Activated T-cell treated with anti-CD3 and anti-CD28 coated beads, Interleukin-2, amount 50 U/mL, for 4 hours (primary cell): ENCODE data around the gene PES1. TPM values are rescaled to one million over a fixed set of nuclear protein-coding genes. Genes with fewer than 3 reads are reported as not detected.
"Not testable (repeated sequence)": the region's sequence is repeated elsewhere in the genome, so short reads cannot be mapped to it uniquely, and the experiment has no call there.

Source experiments
- ATAC-seq, 2 donors: fragments of 200-7000 bp; cut with Tn5 transposase; one replicate each; pipeline ENCODE4 v1.10.0; 2021
- DNase-seq: peaks from one replicate; pipeline ENCODE4 v3.0.0-alpha.2; 2020
- H3K27me3 Mint-ChIP-seq: one replicate; pipeline ENCODE4 v1.8.0; 2021; ENCODE audit warnings: low read depth, mixed read lengths
- H3K36me3 Mint-ChIP-seq: one replicate; pipeline ENCODE4 v1.8.0; 2022; ENCODE audit warnings: mixed read lengths; ENCODE audit not compliant: insufficient read depth
- H3K4me1 Mint-ChIP-seq: one replicate; pipeline ENCODE4 v1.8.0; 2021; ENCODE audit warnings: low read depth, mixed read lengths
- H3K4me3 Mint-ChIP-seq: one replicate; pipeline ENCODE4 v1.8.0; 2021; ENCODE audit warnings: mild to moderate bottlenecking, moderate library complexity, mixed read lengths
- H3K9me3 Mint-ChIP-seq: one replicate; pipeline ENCODE4 v1.8.0; 2021; ENCODE audit warnings: mixed read lengths
- total RNA-seq, 3 donors: library from RNA; stranded (reverse); gene quantifications; one replicate each; pipeline ENCODE4 v1.2.1, GENCODE V29; 2021

PES1 gene
- total RNA-seq, 3 donors from 2014 or later, result 312 to 373 (median 336) TPM

- peak; percentile 54 to 63 for ATAC-seq
- H3K4me3 Mint-ChIP-seq, DNase-seq, H3K4me1 Mint-ChIP-seq, H3K36me3 Mint-ChIP-seq, H3K27me3 Mint-ChIP-seq, H3K9me3 Mint-ChIP-seq: not testable (repeated sequence)
These were observed 31.0 kb downstream of the PES1 start for GRCh38 chr22:30560643-30561202.

- no peak for DNase-seq
- no peak for ATAC-seq
- H3K4me1 Mint-ChIP-seq, result no peaks in the 10 kb centered on the region
- no peak overlapping the region for H3K4me3 Mint-ChIP-seq
- H3K36me3 Mint-ChIP-seq, result peaks cover 4% of the 10 kb centered on the region
- H3K27me3 Mint-ChIP-seq, result peaks cover 4% of the 10 kb centered on the region
- no peaks in the 10 kb centered on the region for H3K9me3 Mint-ChIP-seq
These were observed 31.8 kb downstream of the PES1 start for GRCh38 chr22:30559889-30560288.

GRCh38 chr22:30557243-30557642, 34.5 kb downstream of the PES1 start:
- H3K36me3 Mint-ChIP-seq, result peaks cover 4% of the 10 kb centered on the region
- no peaks in the 10 kb centered on the region for H3K4me1 Mint-ChIP-seq
- H3K4me3 Mint-ChIP-seq, result no peak overlapping the region
- no peaks in the 10 kb centered on the region for H3K9me3 Mint-ChIP-seq
- DNase-seq (no peak), ATAC-seq (no peak)
- peaks cover 2% of the 10 kb centered on the region for H3K27me3 Mint-ChIP-seq

DNA sequence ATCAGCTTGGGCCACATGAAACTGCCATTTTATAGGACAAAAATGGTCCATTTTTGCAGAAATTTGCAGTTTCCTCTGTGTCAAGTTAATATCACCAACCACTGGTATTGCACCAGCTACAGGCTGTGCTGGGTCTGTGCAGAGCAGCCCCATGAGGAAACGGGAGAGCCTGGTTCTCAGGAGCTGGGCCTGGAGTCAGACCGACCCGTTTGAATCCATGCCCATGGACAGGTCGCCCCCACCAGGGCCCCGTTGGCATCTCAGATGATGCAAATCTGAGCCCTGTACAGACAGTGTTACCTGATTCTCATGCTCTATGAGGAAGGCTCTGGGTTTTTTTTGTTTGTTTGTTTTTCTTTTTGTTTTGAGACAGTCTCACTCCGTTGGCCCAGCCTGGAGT, 35.3 kb downstream of the PES1 start:
- Mint-ChIP-seq H3K4me3 (no peak overlapping the region), H3K27me3 (peaks cover 2% of the 10 kb centered on the region), H3K36me3 (peaks cover 4% of the 10 kb centered on the region), H3K4me1 (no peaks in the 10 kb centered on the region), H3K9me3 (no peaks in the 10 kb centered on the region)
- no peak for DNase-seq
- ATAC-seq, result no peak

GRCh38 chr22:30555282-30556210, 36.2 kb downstream of the PES1 start:
- DNase-seq, result no peak
- no peaks in the 10 kb centered on the region for H3K27me3 Mint-ChIP-seq
- H3K4me3 Mint-ChIP-seq, result no peak overlapping the region
- no peaks in the 10 kb centered on the region for H3K9me3 Mint-ChIP-seq
- no peaks in the 10 kb centered on the region for H3K4me1 Mint-ChIP-seq
- no peak for ATAC-seq
- H3K36me3 Mint-ChIP-seq, result peaks cover 4% of the 10 kb centered on the region

DNA sequence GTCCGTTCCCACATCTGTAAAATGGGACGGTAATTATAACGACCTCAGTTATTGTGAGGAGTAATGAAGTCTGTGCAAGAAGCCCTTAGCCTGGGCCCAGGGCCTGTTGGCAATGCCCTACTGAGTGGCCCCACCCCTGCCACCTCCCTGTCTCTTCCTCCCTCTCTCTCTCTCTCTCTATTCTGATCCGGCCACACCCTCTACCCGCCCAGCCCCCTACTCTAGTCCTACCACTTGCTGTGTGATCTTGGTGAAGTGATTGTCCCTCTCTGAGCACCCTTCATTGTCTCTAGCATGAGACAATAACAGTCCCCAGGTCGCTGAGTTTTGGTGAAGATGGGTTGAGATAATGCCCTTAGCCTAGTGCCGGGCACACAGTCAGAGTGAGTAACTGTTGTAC, 37.7 kb downstream of the PES1 start:
- no peak for ATAC-seq
- no peak for DNase-seq
- Mint-ChIP-seq H3K36me3 (peaks cover 4% of the 10 kb centered on the region), H3K4me1 (no peaks in the 10 kb centered on the region), H3K9me3 (no peaks in the 10 kb centered on the region), H3K27me3 (peaks cover 3% of the 10 kb centered on the region), H3K4me3 (no peak overlapping the region)

DNA sequence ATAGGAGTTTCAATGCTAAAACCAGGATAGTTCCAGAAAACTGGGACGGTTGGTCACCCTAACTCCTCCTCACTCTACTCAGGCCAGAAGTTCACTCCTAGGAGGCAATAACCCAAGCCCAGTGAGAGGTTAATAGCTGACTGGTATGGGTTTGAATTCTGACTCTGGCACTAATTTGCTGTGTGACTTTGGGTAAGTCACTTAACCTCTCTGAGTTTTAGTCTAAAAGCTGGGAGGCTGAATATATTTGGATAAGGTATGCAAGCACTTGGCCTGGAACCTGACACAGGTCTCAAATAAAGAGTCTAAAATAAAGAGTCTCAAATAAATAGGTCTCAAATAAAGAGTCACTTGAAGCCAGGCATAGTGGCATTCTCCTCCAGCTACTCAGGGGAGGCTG, 39.0 kb downstream of the PES1 start:
- H3K4me3 Mint-ChIP-seq, result no peak overlapping the region
- H3K27me3 Mint-ChIP-seq, result peaks cover 3% of the 10 kb centered on the region
- no peaks in the 10 kb centered on the region for H3K4me1 Mint-ChIP-seq
- H3K36me3 Mint-ChIP-seq, result peaks cover 4% of the 10 kb centered on the region
- DNase-seq (no peak), ATAC-seq (no peak)
- no peaks in the 10 kb centered on the region for H3K9me3 Mint-ChIP-seq

- DNase-seq, H3K4me3 Mint-ChIP-seq, H3K36me3 Mint-ChIP-seq, ATAC-seq, H3K4me1 Mint-ChIP-seq, H3K27me3 Mint-ChIP-seq, H3K9me3 Mint-ChIP-seq: not testable (repeated sequence)
These were observed 39.9 kb downstream of the PES1 start for GRCh38 chr22:30551813-30552212.

DNA sequence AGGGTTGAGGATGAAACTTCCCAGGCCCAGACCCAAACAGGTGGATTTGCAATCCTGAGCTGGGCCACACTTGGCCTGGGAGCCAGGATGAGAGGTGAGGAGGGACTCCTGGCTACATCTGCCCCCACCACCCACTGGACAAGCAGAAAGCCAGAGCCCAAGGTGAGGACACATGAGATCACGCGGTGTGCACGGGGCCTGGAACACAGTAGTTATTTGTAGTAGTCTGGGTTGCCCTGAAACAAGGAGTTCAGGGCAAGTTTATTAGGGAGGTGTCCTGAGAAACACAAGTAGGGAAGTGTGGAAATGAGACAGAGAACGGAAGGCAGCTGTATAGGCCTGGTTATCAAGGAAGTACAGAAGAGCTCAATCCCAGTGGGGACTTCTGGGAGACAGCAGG, 44.5 kb downstream of the PES1 start:
- H3K9me3 Mint-ChIP-seq, result no peaks in the 10 kb centered on the region
- H3K4me3 Mint-ChIP-seq, result no peak overlapping the region
- no peak for DNase-seq
- H3K27me3 Mint-ChIP-seq, result peaks cover 34% of the 10 kb centered on the region
- peaks cover 3% of the 10 kb centered on the region for H3K4me1 Mint-ChIP-seq
- ATAC-seq, result no peak
- no peaks in the 10 kb centered on the region for H3K36me3 Mint-ChIP-seq

DNA sequence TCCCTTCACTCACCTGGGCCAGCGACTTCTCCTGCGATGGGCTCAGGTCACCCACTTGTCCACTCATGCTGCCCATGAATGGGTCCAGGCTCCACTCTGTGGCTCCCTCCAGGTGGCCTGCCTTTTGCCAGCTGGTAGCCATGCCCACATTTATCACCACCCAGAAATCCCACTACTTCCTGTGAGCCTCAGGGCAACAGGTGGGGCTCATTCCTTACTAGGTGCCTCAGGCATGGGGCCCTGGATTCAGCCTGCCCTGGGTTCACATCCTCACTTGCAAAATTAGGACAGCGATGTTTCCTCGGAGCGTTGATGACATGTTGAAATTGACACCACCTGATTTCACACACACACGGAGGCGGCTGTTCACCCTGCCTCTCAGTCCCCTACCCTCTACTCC, 45.1 kb downstream of the PES1 start, which contains the start of gene SEC14L6:
SEC14L6 (minus strand) TSS at position 126 of the 400 bp plus-strand sequence; CDS start at position 67, 59 bp downstream.
- ATAC-seq, result no peak
- DNase-seq, result no peak
- peaks cover 3% of the 10 kb centered on the region for H3K4me1 Mint-ChIP-seq
- peaks cover 36% of the 10 kb centered on the region for H3K27me3 Mint-ChIP-seq
- no peak within 1 kb of the TSS for H3K4me3 Mint-ChIP-seq
- H3K9me3 Mint-ChIP-seq, result no peaks in the 10 kb centered on the region
- no peaks in the 10 kb centered on the region for H3K36me3 Mint-ChIP-seq

GRCh38 chr22:30542811-30543188, 48.9 kb downstream of the PES1 start:
- peaks cover 3% of the 10 kb centered on the region for H3K4me1 Mint-ChIP-seq
- H3K36me3 Mint-ChIP-seq, result no peaks in the 10 kb centered on the region
- no peak overlapping the region for H3K4me3 Mint-ChIP-seq
- no peaks in the 10 kb centered on the region for H3K9me3 Mint-ChIP-seq
- DNase-seq, result no peak
- peaks cover 49% of the 10 kb centered on the region for H3K27me3 Mint-ChIP-seq
- no peak for ATAC-seq

- H3K27me3 Mint-ChIP-seq, result peaks cover 48% of the 10 kb centered on the region
- peak; percentile 14 to 43 for ATAC-seq
These were observed 49.5 kb downstream of the PES1 start for GRCh38 chr22:30541961-30542810.

DNA sequence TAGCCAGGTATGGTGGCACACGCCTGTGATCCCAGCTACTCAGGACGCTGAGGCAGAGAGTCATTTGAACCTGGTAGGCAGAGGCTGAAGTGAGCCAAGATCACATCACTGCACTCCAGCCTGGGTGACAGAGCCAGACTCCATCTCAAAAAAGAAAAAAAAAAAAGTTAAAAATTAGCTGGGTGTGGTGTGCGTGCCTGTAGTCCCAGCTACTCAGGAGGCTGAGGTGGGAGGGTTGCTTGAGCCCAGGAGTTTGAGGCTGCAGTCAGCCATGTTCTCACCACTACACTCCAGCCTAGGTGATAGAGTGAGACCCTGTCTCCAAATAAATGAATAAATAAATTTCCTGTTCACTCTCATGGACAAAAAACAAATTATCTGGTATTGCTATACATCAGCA, 50.2 kb downstream of the PES1 start:
- not testable (repeated sequence) for H3K9me3 Mint-ChIP-seq, H3K36me3 Mint-ChIP-seq, H3K4me3 Mint-ChIP-seq, DNase-seq, H3K4me1 Mint-ChIP-seq, ATAC-seq
- H3K27me3 Mint-ChIP-seq, result peaks cover 44% of the 10 kb centered on the region

More at GRCh38 chr22:30541961-30542810, 49.5 kb downstream of the PES1 start:
- Mint-ChIP-seq H3K4me1 (peaks cover 3% of the 10 kb centered on the region), H3K36me3 (no peaks in the 10 kb centered on the region), H3K9me3 (no peaks in the 10 kb centered on the region), H3K4me3 (no peak overlapping the region)
- no peak for DNase-seq

- Mint-ChIP-seq H3K9me3 (no peaks in the 10 kb centered on the region), H3K36me3 (no peaks in the 10 kb centered on the region), H3K4me1 (peaks cover 3% of the 10 kb centered on the region), H3K27me3 (peaks cover 36% of the 10 kb centered on the region), H3K4me3 (no peak overlapping the region)
- ATAC-seq, result no peak
- no peak for DNase-seq
These were observed 52.3 kb downstream of the PES1 start for GRCh38 chr22:30539368-30539767.
